GM10266 (cell line): ENCODE data around the gene CDH22.

Experiments used
- DNase-seq: peaks from one replicate; pipeline ENCODE4 v3.0.0; 2012; ENCODE audit errors: extremely low spot score
- TF ChIP-seq, protein P1 (sequence below): IDR thresholded peaks from 2 replicates; pipeline ENCODE4 v1.5.1; 2012; ENCODE audit warnings: mild to moderate bottlenecking, low read depth; ENCODE audit not compliant: control insufficient read depth, insufficient read depth; ENCODE audit errors: missing control alignments

CDH22 gene

DNA sequence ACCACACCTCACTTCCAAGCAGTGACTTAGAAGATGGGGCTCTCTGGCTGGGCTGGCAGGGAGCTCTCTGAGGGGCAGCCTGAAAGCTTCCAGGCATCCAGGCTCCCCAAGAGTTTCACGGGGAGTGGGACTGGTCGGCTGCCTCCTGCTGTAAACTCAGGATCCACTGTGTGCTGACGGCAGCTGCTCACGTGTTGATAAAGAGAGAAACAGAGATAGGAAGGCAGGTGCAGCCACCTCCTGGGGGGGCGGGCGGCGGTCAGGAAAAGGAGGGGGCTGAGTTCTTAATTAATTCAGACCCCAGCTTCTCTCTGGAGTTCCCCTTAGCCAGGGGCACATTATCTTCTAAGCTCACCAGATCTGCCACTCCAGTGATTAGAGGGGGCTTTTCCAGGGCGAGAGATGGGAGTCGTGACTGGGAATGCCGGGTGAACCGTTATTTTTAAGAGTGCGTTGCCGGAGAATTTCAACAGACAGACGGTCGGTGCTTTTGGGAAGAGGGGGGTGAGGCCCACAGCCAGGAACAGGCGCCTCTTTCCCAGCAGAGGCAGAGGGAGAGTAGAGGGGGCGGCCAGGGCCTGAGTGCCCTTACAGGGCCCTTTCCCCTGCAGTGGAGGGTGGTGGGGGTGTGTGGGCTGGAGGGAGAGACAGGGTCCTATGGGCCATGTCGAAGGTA is 119.3 kb downstream of the CDH22 start:
- TF ChIP-seq, protein P1, sequence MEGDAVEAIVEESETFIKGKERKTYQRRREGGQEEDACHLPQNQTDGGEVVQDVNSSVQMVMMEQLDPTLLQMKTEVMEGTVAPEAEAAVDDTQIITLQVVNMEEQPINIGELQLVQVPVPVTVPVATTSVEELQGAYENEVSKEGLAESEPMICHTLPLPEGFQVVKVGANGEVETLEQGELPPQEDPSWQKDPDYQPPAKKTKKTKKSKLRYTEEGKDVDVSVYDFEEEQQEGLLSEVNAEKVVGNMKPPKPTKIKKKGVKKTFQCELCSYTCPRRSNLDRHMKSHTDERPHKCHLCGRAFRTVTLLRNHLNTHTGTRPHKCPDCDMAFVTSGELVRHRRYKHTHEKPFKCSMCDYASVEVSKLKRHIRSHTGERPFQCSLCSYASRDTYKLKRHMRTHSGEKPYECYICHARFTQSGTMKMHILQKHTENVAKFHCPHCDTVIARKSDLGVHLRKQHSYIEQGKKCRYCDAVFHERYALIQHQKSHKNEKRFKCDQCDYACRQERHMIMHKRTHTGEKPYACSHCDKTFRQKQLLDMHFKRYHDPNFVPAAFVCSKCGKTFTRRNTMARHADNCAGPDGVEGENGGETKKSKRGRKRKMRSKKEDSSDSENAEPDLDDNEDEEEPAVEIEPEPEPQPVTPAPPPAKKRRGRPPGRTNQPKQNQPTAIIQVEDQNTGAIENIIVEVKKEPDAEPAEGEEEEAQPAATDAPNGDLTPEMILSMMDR = no peak
- DNase-seq = no peak

DNA sequence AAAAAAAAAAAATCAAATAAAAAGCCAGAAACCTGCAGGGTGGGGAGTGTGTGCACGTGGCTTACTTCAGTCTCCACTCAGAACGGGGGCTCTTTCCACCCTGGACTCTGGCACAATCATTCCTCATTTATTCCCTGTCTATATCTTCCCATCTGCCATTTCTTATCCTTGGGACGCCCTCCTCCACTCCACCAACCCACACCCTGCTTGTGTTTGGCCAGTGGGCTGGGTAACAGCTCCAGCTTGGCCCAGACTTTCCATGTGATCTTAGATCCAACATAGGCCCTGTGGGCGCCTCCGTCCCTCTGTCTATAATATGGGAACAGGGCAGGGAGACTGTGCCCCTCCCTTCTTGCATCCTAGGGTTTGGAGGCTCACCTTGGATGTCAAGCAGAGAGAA is 122.1 kb downstream of the CDH22 start:
- DNase-seq = no peak
- TF ChIP-seq, protein P1 = no peak

DNA sequence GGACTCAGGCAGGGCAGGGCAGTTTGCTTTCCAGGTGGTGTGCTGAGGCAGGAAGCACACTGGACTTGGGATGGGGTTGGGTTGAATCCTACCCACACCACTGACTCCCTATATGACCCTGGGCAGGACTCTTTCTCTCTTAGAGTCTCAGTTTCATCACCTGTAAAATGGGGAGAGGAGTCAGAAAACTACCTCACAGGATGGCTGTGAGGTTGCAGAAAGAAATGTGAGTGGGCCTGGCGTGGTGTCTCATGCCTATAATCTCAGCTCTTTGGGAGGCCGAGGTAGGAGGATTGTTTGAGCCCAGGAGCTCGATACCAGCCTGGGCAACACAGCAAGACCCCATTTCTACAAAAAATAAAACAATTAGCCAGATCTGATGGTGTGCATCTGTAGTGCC is 122.9 kb downstream of the CDH22 start:
- TF ChIP-seq, protein P1 = no peak
- DNase-seq = no peak

DNA sequence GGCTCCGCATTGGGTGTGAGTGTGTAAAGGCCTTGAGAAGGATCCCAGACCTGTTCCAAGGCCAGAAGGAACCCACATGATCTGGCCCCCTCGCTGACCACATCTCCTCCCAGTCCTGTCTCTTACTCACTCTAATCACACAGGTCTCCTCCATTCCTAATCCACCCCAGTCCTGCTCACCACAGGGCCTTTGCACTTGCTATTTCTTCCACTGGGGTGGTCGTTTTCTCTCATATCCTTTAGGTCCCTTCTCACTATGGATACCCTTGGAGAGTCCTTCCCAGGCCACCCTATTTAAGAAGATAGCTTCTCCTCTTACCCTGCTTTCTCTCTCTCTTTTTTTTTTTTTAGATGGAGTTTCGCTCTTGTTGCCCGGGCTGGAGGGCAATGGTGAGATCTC is 124.5 kb downstream of the CDH22 start:
- no peak for DNase-seq
- TF ChIP-seq, protein P1 = no peak

DNA sequence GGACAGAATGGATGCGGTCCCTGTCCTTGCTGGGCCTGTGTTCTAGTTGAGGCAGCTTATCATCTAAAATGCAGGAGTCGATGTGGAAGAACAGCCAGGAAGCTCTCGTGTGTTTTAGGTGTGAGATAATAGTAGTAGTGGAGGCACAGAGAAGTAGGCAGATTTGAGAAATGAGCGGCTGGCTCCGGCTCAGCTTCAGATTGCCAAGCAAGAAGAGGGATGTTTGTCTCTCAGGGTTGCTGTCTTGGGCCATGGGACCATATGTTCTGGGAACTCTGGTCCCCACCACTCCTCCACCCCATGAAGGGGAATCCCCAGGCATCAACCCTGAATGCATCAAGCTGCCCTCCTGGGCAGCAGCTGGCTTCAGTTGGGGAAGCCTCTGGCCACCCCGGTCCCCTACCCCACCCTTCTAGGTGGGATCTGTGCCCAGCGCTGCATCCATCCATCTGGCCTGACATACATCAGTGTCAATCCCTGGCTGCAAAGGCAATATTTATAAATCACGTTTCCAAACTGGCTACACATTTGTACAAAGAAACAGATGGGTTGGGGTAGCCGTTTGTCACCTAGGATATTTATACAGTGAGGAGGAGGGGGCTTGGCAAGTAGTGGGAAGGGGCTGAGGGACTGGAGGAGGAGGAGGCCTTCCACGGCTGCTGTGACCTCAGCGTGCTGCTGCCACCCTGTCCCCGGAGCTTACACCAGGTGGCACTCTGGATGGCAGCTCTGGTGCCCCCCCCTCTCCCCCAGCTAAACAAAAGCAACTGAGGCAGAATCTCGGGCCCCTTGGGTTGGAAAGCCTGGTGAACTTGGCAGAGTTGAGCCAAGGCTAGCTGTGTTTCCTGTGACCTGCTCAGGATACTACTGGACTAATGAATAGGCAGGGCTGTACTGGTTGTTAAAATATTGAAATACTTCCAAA is 125.8 kb downstream of the CDH22 start:
- no peak for DNase-seq
- TF ChIP-seq, protein P1 = no peak

DNA sequence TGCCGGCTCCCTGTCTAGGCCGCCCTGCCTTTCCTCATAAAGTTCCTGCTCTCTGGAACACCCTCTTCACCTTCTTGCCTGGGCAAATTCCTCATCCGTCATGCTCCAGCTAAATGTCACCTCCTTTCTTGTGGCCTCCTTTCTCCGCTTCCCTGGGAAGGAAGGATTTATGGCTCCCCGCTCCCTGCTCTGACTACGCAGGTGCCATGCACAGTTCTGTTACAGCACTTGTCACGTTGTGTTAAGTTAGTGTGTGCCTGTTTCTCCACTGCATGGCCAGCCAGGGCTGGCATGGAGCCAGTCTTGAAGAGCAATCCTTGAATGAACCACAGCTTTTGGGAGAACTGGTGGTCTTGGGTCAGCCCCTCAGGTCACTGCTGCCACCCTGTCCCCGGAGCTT is 128.4 kb downstream of the CDH22 start:
- TF ChIP-seq, protein P1 = no peak
- no peak for DNase-seq

DNA sequence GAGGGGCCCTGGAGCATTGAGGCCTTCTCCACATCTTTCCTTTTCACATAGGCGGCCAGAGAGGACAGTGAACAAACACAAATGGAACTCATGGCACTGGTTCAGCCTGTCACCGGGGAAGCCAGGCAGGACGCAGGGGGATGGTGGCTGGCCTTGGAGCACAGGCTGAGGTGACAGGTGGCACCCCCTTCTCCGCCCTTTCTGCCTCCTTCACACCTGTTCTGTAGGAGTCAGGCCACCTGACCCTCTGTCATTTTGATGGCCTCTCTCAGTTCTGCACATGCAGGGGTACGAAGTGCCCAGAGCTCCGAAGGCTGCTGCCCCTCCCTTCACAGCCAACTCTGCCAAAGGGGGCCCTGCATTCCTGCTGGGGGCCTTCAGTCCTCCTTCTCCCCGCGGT is 129.4 kb downstream of the CDH22 start:
- no peak for DNase-seq
- TF ChIP-seq, protein P1 = no peak
